ENCODE results near the gene NHERF2. TPM values are rescaled to one million over a fixed set of nuclear protein-coding genes. Genes with fewer than 3 reads are reported as not detected.

NHERF2 gene
- total RNA-seq, 1 donor from 2014 or later, result 9.8 TPM

DNA sequence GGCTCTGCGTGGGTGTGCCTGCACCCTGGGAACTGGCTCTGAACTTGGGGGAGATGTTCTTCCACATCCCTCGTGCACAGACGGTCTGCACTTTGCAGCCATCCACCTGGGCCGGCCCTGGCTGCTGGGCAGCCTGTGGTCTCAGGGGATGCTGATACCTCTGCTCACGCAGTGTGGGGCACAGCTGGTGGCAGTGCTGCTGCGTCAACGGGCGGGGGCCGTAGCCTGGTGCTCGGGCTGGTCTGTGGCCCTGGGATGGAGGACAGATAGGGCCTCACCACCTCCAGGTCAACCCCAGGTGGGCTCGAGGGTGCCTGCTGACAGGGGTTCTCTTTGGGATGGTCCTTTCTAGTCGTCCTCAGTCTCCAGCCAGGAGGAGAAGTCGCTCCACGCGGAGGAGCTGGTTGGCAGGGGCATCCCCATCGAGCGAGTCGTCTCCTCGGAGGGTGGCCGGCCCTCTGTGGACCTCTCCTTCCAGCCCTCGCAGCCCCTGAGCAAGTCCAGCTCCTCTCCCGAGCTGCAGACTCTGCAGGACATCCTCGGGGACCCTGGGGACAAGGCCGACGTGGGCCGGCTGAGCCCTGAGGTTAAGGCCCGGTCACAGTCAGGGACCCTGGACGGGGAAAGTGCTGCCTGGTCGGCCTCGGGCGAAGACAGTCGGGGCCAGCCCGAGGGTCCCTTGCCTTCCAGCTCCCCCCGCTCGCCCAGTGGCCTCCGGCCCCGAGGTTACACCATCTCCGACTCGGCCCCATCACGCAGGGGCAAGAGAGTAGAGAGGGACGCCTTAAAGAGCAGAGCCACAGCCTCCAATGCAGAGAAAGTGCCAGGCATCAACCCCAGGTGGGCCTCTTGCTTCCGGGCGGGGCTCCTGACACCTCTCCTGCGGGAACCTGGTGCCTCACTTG is 57.4 kb downstream of the NHERF2 start:
- DNase-seq, result no peak

DNA sequence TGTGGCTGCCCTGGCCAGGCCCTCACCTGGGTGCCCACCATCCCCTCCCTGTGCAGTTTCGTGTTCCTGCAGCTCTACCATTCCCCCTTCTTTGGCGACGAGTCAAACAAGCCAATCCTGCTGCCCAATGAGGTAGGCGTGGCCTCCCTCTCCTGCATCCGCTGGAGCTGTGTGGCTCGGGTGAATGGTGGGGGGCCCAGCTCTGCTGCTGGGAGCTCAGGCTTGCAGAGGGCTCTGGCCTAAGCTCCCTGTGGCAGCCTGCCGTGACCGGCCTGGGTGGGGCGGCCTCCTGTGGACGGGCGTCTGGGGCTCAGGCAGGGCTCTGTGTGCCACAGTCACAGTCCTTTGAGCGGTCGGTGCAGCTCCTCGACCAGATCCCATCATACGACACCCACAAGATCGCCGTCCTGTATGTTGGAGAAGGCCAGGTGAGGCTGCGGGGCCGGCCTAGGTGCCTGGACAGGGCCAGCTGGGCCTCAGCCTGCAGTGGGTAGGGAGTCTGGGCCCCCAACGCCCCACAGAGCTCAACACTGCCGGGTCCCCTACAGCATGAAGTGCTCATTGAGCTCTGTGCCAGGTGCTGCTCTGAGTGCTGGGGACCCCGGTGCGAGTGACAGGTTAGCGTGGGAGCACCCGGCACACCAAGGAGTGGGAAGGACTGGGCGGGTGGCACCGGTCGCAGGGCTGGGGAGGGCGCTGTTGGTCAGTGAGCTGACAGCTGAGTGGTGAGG is 58.4 kb downstream of the NHERF2 start:
- DNase-seq, result no peak

DNA sequence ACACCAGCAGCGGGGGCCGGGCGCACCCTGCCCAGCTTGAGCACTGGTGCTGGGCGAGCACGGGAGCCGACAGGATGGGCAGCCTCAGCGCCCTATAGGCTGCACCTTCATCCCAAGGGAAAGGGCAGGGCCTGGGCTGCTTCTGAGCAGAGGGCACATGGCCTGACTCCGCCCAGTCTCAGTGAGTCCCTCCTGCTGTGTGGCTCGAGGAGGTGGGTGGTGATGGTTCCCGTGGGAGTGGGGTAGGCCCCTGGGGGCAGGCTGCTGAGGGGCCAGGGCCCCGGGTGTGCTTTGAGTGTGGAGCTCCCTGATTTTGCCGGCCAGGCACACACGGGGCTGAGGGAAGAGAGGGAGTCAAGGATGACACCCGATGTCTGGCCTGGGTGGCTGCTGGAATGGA is 59.0 kb downstream of the NHERF2 start:
- no peak for DNase-seq

DNA sequence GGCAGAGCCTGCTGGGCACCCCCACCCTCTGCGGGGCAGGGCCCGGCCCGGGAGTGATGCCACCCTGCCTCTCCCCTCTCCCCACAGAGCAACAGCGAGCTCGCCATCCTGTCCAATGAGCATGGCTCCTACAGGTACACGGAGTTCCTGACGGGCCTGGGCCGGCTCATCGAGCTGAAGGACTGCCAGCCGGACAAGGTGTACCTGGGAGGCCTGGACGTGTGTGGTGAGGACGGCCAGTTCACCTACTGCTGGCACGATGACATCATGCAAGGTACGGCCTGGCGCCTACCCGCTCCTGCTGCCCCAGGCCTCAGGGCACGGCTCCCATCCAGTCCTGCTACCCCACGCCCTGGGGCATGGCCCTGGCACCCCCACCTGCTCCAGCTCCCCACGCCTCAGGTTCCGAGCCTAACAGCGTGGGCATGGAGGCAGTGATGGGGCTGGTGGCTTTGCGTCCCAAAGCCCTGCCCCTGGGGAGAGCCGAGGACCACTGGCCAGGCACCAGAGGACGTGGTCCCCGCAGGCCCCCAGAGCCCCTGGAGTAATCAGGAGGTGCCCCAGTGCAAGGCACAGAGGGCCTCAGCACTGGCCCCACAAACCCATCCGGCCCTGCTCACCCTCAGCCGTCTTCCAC is 59.5 kb downstream of the NHERF2 start:
- DNase-seq, result no peak

DNA sequence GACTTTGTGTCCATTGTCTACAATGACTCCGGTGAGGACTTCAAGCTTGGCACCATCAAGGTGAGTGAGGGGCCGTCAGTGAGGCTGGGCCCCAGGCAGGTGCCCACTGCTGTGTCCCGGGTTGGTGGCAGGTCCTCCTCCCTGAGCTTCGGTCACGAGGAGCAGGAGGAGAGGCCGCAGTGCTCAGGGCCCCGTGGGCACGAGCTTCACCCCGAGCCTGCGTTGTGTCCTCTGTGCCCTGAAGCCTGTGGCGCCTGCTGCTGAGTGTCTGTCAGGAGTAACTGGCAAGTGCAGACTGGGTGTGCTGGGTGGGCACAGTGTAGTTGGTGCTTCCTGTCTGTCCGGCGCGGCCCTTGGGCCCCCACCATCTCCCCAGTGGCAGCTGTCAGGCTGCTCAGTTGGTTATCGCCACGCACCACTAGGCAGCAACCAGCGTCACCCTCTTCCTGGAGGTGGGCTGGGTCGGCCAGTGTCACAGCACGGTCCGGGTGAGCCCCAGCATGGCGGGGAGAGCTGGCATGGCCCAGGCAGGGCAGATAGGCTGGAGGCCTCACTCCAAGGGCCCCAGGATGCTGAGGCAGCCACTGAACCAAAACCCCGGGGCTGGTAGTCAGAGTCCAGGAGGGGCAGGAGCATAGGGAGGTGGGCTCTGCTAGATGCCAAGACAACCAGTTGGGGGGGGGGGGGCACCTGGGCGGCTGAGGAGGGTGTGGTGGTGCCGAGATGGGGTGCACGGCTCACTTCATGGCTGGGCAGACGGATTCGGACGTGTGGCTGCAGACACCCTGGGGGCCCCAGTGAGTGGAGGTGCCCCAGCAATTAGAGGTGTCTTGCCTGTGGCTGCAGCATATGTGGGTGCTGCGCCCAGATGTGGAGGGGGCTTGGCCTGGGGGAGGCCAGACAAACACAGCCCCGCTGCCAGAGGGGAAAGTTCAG is 60.4 kb downstream of the NHERF2 start:
- DNase-seq, result no peak

DNA sequence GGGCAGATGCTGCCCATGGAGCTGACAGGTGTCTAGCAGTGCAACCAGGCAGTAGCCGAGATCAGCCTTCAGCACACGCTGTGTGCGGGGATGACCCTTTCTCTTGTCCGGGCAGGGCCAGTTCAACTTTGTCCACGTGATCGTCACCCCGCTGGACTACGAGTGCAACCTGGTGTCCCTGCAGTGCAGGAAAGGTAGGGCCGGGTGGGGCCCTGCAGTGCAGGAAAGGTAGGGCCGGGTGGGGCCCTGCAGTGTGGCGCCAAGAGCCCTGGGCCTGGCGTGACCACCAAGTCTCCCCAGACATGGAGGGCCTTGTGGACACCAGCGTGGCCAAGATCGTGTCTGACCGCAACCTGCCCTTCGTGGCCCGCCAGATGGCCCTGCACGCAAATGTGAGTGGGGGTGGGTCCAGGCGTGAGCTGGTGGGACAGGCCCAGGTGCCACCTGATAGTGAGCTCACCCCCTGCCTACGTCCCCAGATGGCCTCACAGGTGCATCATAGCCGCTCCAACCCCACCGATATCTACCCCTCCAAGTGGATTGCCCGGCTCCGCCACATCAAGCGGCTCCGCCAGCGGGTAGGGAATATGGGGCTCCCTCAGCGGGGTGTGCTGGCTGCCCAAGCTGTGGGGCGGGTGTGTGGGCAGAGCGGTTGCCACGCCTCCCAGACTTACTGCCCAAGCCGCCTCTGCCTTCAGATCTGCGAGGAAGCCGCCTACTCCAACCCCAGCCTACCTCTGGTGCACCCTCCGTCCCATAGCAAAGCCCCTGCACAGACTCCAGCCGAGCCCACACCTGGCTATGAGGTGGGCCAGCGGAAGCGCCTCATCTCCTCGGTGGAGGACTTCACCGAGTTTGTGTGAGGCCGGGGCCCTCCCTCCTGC is 61.3 kb downstream of the NHERF2 start:
- DNase-seq, result no peak

Small RNAs within 50 kb of the gene (small RNA-seq; reads per million reads assigned to genes)
- gene RN7SL219P, result not detected

Other genes with a start within 250 kb of the NHERF2 start
- 60.5 TPM for gene SPSB3, start 244.3 kb upstream of the NHERF2 start, total RNA-seq
- gene NUBP2, start 243.9 kb upstream of the NHERF2 start, total RNA-seq, result 37.9 TPM
- not detected for gene IGFALS, start 233.2 kb upstream of the NHERF2 start, total RNA-seq
- gene HAGH, start 200.1 kb upstream of the NHERF2 start, total RNA-seq, result 49.1 TPM
- gene FAHD1, start 199.7 kb upstream of the NHERF2 start, total RNA-seq, result 63.6 TPM
- gene MEIOB, start 154.7 kb upstream of the NHERF2 start, total RNA-seq, result not detected
- gene HS3ST6, start 108.5 kb upstream of the NHERF2 start, total RNA-seq, result not detected
- gene MSRB1, start 83.7 kb upstream of the NHERF2 start, total RNA-seq, result 3.6 TPM
- gene RPL3L, start 72.2 kb upstream of the NHERF2 start, total RNA-seq, result not detected
- 63.9 TPM for gene NDUFB10, start 67.4 kb upstream of the NHERF2 start, total RNA-seq
- 1,574 TPM for gene RPS2, start 62.1 kb upstream of the NHERF2 start, total RNA-seq
- gene RNF151, start 60.0 kb upstream of the NHERF2 start, total RNA-seq, result not detected
- 12.0 TPM for gene TBL3, start 54.8 kb upstream of the NHERF2 start, total RNA-seq
- 0.78 TPM for gene NOXO1, start 45.4 kb upstream of the NHERF2 start, total RNA-seq
- 10.9 TPM for gene GFER, start 42.7 kb upstream of the NHERF2 start, total RNA-seq
- 81.3 TPM for gene SYNGR3, start 36.9 kb upstream of the NHERF2 start, total RNA-seq
- gene ZNF598, start 17.1 kb upstream of the NHERF2 start, total RNA-seq, result 5.5 TPM
- not detected for gene NPW, start 7.1 kb upstream of the NHERF2 start, total RNA-seq
- 20.3 TPM for gene NTHL1, start 20.9 kb downstream of the NHERF2 start, total RNA-seq
- gene TSC2, start 21.1 kb downstream of the NHERF2 start, total RNA-seq, result 47.3 TPM
- gene PKD1, start 109.0 kb downstream of the NHERF2 start, total RNA-seq, result 70.3 TPM
- 5.8 TPM for gene RAB26, start 121.7 kb downstream of the NHERF2 start, total RNA-seq
- 35.6 TPM for gene TRAF7, start 128.9 kb downstream of the NHERF2 start, total RNA-seq
- 23.6 TPM for gene CASKIN1, start 169.7 kb downstream of the NHERF2 start, total RNA-seq
- 10.5 TPM for gene MLST8, start 178.6 kb downstream of the NHERF2 start, total RNA-seq
- 3.7 TPM for gene BRICD5, start 184.0 kb downstream of the NHERF2 start, total RNA-seq
- 10.1 TPM for gene PGP, start 187.9 kb downstream of the NHERF2 start, total RNA-seq
- gene E4F1, start 196.7 kb downstream of the NHERF2 start, total RNA-seq, result 27.3 TPM
- 1.7 TPM for gene DNASE1L2, start 209.5 kb downstream of the NHERF2 start, total RNA-seq
- 8.1 TPM for gene ECI1, start 224.7 kb downstream of the NHERF2 start, total RNA-seq
- gene RNPS1, start 241.2 kb downstream of the NHERF2 start, total RNA-seq, result 66.8 TPM